Mesodermal cell (in vitro differentiated cells): ENCODE measurements around the gene DGCR2.
"Not testable (repeated sequence)": the region's sequence is repeated elsewhere in the genome, so short reads cannot be mapped to it uniquely, and the experiment has no call there.

ENCODE experiments used
- H3K27ac ChIP-seq: 2 replicates; pipeline ENCODE4 v1.7.0; 2013; ENCODE audit warnings: mild to moderate bottlenecking, low read depth, low read length, moderate library complexity; ENCODE audit not compliant: severe bottlenecking
- H3K36me3 ChIP-seq: 2 replicates; pipeline ENCODE4 v1.7.1; 2013; ENCODE audit warnings: mild to moderate bottlenecking, low read length, moderate library complexity; ENCODE audit not compliant: control insufficient read depth, insufficient read depth
- H3K4me1 ChIP-seq: one replicate; pipeline ENCODE4 v1.7.1; 2013; ENCODE audit warnings: mild to moderate bottlenecking, low read length; ENCODE audit not compliant: insufficient read depth, control insufficient read depth, poor library complexity, severe bottlenecking
- H3K4me3 ChIP-seq: 2 replicates; pipeline ENCODE4 v1.7.0; 2013; ENCODE audit warnings: low read length, control low read depth, mild to moderate bottlenecking; ENCODE audit not compliant: insufficient read depth, poor library complexity, severe bottlenecking; ENCODE audit errors: extremely low read depth
- H3K9me3 ChIP-seq: 2 replicates; pipeline ENCODE4 v1.7.1; 2013; ENCODE audit warnings: mild to moderate bottlenecking, low read length, moderate library complexity; ENCODE audit not compliant: control insufficient read depth
- WGBS, 2 experiments: methylation state at CpG; one replicate each; pipeline ENCODE4 v1.1.5; 2013; ENCODE audit warnings: missing lambda C conversion rate in 2 of 2; ENCODE audit not compliant: insufficient coverage in 2 of 2; 5-methylcytosine and 5-hydroxymethylcytosine counted together

The DGCR2 gene

GRCh38 chr22:19057999-19058491, 64.2 kb downstream of the DGCR2 start:
- no peak overlapping the region for H3K27ac ChIP-seq
- WGBS, 2 experiments: 89 to 96% methylated on average over 4 of the region's 4 CpGs
- no peaks in the 10 kb centered on the region for H3K9me3 ChIP-seq
- peaks cover 74% of the 10 kb centered on the region for H3K36me3 ChIP-seq
- H3K4me1 ChIP-seq: no peaks in the 10 kb centered on the region
- no peak overlapping the region for H3K4me3 ChIP-seq

- no peak overlapping the region for H3K27ac ChIP-seq
- WGBS, 2 experiments: 89 to 95% methylated on average over 6 to 8 of the region's 8 CpGs
- H3K36me3 ChIP-seq: peaks cover 74% of the 10 kb centered on the region
- H3K4me3 ChIP-seq: no peak overlapping the region
- H3K9me3 ChIP-seq: no peaks in the 10 kb centered on the region
- H3K4me1 ChIP-seq: no peaks in the 10 kb centered on the region
These were observed 64.7 kb downstream of the DGCR2 start for GRCh38 chr22:19057539-19057938.

GRCh38 chr22:19056951-19057401, 65.2 kb downstream of the DGCR2 start:
- Histone ChIP-seq H3K36me3 (peaks cover 74% of the 10 kb centered on the region), H3K9me3 (no peaks in the 10 kb centered on the region), H3K27ac (no peak overlapping the region), H3K4me1 (no peaks in the 10 kb centered on the region), H3K4me3 (no peak overlapping the region)
- WGBS, 2 experiments: 95 to 98% methylated on average over 11 to 13 of the region's 13 CpGs

GRCh38 chr22:19055801-19056200, 66.4 kb downstream of the DGCR2 start:
- H3K36me3 ChIP-seq: peaks cover 76% of the 10 kb centered on the region
- no peak overlapping the region for H3K27ac ChIP-seq
- 88 to 100% methylated on average over 10 to 15 of the region's 17 CpGs for WGBS, 2 experiments
- H3K4me1 ChIP-seq: no peaks in the 10 kb centered on the region
- no peaks in the 10 kb centered on the region for H3K9me3 ChIP-seq
- H3K4me3 ChIP-seq: no peak overlapping the region

GRCh38 chr22:19052941-19053541, 69.2 kb downstream of the DGCR2 start:
- WGBS, 2 experiments: 93 to 100% methylated on average over 2 of the region's 4 CpGs
- peaks cover 71% of the 10 kb centered on the region for H3K36me3 ChIP-seq
- H3K4me1 ChIP-seq: no peaks in the 10 kb centered on the region
- H3K9me3 ChIP-seq: no peaks in the 10 kb centered on the region
- no peak overlapping the region for H3K27ac ChIP-seq
- H3K4me3 ChIP-seq: no peak overlapping the region

GRCh38 chr22:19051381-19052072, 70.7 kb downstream of the DGCR2 start:
- H3K27ac ChIP-seq: no peak overlapping the region
- peaks cover 74% of the 10 kb centered on the region for H3K36me3 ChIP-seq
- H3K9me3 ChIP-seq: no peaks in the 10 kb centered on the region
- no peak overlapping the region for H3K4me3 ChIP-seq
- H3K4me1 ChIP-seq: no peaks in the 10 kb centered on the region
- WGBS, 2 experiments: 93 to 96% methylated on average over 7 of the region's 10 CpGs

GRCh38 chr22:19050847-19051246, 71.4 kb downstream of the DGCR2 start:
- WGBS, 2 experiments: 93 to 100% methylated on average over 3 of the region's 4 CpGs
- H3K9me3 ChIP-seq, H3K27ac ChIP-seq, H3K4me3 ChIP-seq, H3K4me1 ChIP-seq: not testable (repeated sequence)
- peaks cover 73% of the 10 kb centered on the region for H3K36me3 ChIP-seq

- no peak overlapping the region for H3K4me3 ChIP-seq
- WGBS, 2 experiments: 83 to 100% methylated on average over 1 of the region's 3 CpGs
- no peak overlapping the region for H3K27ac ChIP-seq
- peaks cover 74% of the 10 kb centered on the region for H3K36me3 ChIP-seq
- H3K9me3 ChIP-seq: no peaks in the 10 kb centered on the region
- no peaks in the 10 kb centered on the region for H3K4me1 ChIP-seq
These were observed 72.1 kb downstream of the DGCR2 start for GRCh38 chr22:19050117-19050516.

- WGBS, 2 experiments: 100% methylated on average over 3 to 5 of the region's 5 CpGs
- Histone ChIP-seq H3K27ac (no peak overlapping the region), H3K9me3 (no peaks in the 10 kb centered on the region), H3K4me1 (no peaks in the 10 kb centered on the region), H3K36me3 (peaks cover 79% of the 10 kb centered on the region), H3K4me3 (no peak overlapping the region)
These were observed 73.7 kb downstream of the DGCR2 start for GRCh38 chr22:19048531-19048930.

GRCh38 chr22:19047993-19048392, 74.2 kb downstream of the DGCR2 start:
- H3K27ac ChIP-seq: no peak overlapping the region
- no peaks in the 10 kb centered on the region for H3K9me3 ChIP-seq
- no peak overlapping the region for H3K4me3 ChIP-seq
- 95% methylated on average over 11 of the region's 11 CpGs for WGBS, 2 experiments
- H3K4me1 ChIP-seq: no peaks in the 10 kb centered on the region
- peaks cover 79% of the 10 kb centered on the region for H3K36me3 ChIP-seq
